HG03108 (cell line): ENCODE results near the gene GAA.
"Not testable (repeated sequence)": the region's sequence is repeated elsewhere in the genome, so short reads cannot be mapped to it uniquely, and the experiment has no call there.

Experiments used
- ATAC-seq: cut with Tn5 transposase; IDR thresholded peaks from one replicate; pipeline ENCODE4 v1.9.1; 2021; ENCODE audit warnings: moderate library complexity; ENCODE audit not compliant: unreplicated experiment

Gene GAA

GRCh38 chr17:80082403-80083135 lies 18.8 kb upstream of the GAA start:
- no peak for ATAC-seq

- ATAC-seq, result no peak
Measured at GRCh38 chr17:80083136-80083661, 18.2 kb upstream of the GAA start.

GRCh38 chr17:80084773-80085172 lies 16.6 kb upstream of the GAA start:
- ATAC-seq, result no peak

- no peak for ATAC-seq
Measured at GRCh38 chr17:80086081-80086480, 15.3 kb upstream of the GAA start.

GRCh38 chr17:80086616-80087015 lies 14.8 kb upstream of the GAA start:
- no peak for ATAC-seq

DNA sequence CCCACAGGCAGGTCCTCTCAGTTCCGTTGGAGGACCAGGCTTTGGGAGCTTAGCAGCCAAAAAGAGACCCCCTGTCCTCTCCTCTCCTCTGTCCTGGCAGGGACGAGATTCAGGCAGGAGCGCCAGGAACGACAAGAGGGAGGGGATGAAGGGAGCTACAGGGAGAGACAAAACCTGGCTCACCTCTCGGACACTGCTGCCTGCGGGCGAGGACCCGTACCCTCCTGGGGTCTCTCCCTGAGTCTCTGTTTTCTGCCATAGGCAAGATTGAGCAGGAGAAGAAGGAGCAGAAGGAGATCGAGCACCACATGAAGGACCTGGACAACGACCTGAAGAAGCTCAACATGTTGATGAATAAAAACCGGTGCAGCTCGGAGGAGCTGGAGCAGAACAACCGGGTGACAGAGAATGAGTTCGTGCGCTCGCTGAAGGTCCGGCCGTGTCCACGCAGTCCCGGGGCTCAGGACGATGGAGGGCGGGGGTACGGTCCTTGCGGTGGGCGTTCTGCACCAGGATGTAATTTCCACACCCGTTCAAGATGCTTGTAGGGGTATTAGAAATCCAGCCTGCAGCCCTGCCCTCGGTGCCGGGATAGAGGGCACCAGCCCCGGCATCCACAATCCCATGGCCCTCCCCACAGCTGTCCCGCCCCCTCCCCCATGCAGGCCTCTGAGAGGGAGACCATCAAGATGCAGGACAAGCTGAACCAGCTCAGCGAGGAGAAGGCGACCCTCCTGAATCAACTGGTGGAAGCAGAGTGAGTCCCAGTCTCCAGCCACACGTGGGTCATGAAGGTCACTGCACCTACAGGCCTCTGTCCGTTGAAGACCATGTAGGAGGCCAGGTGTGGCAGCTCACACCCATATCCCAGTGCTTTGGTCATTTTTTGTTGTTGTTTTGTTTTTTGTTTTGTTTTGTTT lies 13.8 kb upstream of the GAA start:
- no peak for ATAC-seq

GRCh38 chr17:80089762-80090161 lies 11.6 kb upstream of the GAA start:
- ATAC-seq, result no peak

- not testable (repeated sequence) for ATAC-seq
Measured at GRCh38 chr17:80090164-80090563, 11.2 kb upstream of the GAA start.

- ATAC-seq, result no peak
Measured at GRCh38 chr17:80091376-80091775, 10.0 kb upstream of the GAA start.

DNA sequence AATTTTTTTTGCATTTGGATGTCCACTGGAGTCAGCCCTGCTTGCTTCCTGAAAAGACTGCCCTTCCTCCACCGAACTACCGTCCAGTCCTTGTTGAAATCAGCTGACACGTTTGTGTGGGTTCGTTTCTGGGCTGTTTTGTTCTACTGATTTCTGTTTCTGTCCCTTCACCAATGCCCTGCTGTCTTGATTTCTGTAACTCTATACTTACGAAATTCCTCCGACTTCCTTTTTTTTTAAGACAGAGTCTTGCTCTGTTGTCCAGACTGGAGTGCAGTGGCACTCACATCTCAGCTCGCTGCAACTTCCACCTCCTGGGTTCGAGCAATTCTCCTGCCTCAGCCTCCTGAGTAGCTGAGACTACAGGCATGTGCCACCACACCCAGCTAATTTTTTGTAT lies 8.4 kb upstream of the GAA start:
- no peak for ATAC-seq

DNA sequence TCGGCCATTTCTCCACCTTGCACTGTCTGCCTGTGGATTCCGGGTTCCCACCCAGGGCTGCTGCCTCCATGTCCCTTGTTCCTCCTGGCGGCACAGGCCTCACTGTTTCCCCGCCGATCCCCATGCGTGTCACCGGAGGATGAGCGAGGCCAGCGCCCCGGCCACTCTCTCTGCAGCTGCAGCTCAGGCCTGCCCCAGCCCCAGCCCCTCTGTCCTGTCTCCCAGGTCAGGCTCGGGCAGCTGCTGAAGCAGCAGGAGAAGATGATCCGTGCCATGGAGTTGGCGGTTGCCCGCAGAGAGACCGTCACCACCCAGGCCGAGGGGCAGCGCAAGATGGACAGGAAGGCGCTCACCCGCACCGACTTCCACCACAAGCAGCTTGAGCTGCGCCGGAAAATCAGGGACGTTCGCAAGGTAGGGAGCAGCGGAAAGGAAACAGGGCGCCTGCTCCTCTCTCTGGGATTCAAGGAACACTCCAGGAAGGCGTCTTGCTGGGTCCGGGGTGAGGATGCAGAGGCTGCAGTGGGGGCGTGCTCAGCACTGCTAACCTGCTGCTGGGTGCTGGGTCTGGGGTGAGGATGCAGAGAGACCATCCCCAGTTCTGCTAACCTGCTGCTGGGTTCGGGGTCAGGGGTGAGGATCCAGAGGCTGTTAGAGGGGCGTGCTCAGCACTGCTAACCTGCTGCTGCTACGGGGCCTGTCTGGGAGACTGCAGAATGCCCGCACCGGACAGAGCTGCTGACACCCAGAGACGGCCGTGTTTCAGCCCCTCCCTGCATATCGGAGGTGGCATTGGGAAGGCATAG lies 6.1 kb upstream of the GAA start:
- ATAC-seq, result no peak

DNA sequence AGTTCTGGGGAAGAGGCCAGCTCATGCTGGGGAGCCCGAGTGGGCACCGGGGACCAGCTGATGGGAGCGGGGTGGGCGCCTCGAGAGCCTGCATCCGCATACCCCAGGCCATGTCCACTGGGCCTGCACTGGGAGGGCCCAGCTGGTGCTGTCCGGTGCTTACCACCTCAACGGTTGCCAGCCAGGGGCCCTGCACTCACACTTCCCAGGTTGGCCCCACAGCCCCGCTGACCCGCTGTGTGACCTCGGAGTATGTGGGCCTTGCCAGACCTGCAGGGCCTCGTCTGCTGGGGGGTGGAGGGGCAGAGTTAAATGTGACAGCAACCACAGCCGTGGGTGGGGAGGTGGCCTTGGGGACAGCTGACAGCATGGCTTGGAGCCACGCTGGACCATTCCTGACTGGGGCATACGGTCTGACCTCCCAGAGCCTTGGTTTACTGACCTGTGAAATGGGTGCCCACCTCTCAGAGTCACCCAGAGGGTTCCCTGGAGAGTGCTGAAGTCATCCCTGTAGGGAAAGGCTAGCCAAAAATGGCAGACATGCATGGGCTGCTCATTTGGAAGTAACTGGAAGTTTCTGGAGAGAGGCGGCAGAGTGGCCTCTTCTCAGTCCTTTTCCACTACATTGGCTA lies 5.4 kb upstream of the GAA start:
- no peak for ATAC-seq

- no peak for ATAC-seq
Measured at GRCh38 chr17:80096561-80097021, 4.8 kb upstream of the GAA start.

- ATAC-seq, result no peak
Measured at GRCh38 chr17:80097127-80097621, 4.2 kb upstream of the GAA start.

DNA sequence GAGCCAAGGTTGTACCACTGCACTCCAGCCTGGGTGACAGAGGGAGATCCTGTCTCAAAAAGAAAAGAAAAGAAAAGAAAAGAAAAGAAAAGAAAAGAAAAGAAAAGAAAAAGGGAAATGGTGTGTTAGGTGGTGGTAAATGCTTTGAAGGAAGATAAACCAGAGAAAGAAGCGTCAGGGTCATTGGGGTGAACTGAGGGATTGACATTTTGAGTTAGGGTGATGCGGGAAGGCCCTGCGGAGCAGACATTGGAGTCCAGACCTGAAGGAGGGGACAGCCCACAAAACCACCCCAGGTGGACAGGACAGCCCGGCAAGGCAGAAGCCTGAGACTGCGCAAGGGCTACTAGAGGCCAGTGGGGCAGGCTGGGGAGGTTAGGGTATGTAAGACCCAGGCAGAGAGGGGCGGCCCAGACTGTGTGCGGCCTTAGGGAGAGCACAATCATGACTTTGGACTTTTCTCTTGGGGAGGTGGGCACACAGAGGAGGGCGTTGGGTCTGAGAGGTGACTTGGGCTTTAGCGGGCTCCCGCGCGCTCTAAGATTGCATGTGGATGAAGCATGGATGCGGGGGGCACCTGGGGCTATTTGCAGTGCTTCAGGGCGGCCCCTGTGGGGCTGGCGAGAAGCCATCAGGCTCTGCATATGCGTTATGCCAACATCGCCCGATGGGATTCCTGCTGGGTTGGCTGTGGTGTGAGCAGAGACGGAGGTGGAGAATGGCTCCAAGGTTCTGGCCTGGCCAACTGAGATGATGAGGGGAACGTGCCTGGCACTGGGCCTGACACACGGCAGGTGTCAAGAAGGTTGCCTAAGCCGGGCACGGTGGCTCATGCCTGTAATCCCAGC lies 3.3 kb upstream of the GAA start:
- ATAC-seq, result no peak

DNA sequence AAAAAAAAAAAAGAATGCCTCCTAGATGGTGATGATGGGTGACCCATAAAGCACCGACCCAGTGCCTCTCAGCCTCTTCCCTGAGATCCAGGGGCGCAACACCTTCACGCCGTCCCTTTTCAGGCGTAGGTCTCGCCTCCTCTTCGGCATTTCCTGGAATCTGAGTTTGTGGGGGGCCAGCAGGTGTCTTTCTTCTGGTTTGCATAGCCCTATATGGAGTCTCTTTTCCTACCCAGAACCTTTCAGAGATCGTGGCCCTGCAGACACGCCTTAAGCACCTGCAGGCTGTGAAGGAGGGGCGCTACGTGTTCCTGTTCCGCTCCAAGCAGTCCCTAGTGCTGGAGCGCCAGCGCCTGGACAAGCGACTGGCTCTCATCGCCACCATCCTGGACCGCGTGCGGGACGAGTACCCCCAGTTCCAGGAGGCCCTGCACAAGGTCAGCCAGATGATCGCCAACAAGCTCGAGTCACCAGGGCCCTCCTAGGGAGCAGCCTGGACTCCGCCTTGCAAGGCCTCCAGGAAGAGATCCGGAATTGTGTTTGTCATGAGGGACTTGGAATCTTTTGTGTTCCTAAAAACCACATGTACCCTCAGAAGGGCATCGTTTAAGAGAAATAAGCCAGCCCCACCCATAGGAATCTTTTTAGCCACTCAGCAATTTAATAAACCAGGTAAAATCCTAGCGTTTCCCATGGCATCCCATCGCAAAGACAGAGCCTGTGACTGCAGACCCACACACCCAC lies 1.9 kb upstream of the GAA start:
- ATAC-seq, result no peak

DNA sequence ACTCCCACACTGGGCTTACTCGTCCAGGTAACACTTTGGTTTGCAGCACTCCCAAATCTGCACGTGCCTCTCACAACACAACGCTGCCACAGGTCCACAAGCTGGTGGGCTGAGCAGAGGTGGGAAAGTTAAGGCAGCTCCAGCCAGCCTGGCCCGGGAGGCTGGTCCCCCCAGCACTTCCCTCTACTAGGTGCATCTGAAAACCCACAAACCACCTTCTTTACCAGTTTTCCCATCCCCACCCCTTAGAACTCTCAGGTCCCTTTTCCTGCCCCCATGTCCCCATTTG lies 1.4 kb upstream of the GAA start:
- ATAC-seq, result no peak

DNA sequence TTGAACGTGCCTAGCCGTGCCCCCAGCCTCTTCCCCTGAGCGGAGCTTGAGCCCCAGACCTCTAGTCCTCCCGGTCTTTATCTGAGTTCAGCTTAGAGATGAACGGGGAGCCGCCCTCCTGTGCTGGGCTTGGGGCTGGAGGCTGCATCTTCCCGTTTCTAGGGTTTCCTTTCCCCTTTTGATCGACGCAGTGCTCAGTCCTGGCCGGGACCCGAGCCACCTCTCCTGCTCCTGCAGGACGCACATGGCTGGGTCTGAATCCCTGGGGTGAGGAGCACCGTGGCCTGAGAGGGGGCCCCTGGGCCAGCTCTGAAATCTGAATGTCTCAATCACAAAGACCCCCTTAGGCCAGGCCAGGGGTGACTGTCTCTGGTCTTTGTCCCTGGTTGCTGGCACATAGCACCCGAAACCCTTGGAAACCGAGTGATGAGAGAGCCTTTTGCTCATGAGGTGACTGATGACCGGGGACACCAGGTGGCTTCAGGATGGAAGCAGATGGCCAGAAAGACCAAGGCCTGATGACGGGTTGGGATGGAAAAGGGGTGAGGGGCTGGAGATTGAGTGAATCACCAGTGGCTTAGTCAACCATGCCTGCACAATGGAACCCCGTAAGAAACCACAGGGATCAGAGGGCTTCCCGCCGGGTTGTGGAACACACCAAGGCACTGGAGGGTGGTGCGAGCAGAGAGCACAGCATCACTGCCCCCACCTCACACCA lies 724 bp downstream of the GAA start:
- ATAC-seq, result peak; percentile 8
